ENCODE measurements around the gene UNC45A.

- TF ChIP-seq POLR2A (IDR thresholded peaks at IDR 0.05) (no peak), CTCF (IDR thresholded peaks at IDR 0.05) (no peak)
Observed at GRCh38 chr15:90913398-90913944, 21.6 kb upstream of the UNC45A start.

Measured in right lobe of liver (tissue), 4 donors.